ENCODE data around the gene SLC22A5. TPM values are rescaled to one million over a fixed set of nuclear protein-coding genes. Genes with fewer than 3 reads are reported as not detected.

The SLC22A5 gene
- total and polyA plus RNA-seq, 2 donors (not counting 3 experiments of a cell fraction or from before 2014, with no cell fraction given), result 3.6 to 9.3 TPM

DNA sequence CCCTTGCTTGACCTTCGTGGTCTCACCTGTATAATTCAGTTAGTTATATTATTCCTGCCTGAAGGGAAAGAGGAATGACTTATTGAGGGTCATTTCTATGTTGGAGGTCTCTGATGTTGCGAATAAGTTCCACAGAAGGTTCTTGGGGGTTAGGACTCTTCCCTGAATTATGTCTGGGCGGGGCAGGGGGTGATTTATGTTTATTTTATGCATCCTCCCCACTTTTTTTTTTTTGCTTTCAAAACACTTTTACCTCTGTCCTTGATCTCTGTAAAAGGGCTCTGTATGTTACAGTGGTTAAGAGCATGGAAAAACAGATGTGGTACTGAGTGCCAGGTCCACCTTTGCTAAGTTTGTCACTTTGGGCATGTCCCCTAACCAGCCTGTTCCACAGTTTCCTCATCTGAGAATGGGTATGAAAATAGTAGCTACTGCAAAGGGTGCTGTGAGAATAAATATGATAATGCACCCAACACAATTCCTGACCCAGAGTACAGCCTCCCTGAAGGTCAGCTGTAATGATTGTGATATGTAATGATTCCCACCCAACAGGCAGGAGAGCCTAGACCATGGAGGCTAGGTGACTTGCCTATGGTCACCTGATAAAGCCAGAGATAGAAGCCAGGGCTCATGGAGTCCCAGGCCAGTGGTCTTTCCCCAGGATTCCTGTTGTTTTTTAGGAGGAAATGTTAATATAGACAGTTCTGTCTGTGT is 54.8 kb downstream of the SLC22A5 start:
- TF ChIP-seq, protein P1, sequence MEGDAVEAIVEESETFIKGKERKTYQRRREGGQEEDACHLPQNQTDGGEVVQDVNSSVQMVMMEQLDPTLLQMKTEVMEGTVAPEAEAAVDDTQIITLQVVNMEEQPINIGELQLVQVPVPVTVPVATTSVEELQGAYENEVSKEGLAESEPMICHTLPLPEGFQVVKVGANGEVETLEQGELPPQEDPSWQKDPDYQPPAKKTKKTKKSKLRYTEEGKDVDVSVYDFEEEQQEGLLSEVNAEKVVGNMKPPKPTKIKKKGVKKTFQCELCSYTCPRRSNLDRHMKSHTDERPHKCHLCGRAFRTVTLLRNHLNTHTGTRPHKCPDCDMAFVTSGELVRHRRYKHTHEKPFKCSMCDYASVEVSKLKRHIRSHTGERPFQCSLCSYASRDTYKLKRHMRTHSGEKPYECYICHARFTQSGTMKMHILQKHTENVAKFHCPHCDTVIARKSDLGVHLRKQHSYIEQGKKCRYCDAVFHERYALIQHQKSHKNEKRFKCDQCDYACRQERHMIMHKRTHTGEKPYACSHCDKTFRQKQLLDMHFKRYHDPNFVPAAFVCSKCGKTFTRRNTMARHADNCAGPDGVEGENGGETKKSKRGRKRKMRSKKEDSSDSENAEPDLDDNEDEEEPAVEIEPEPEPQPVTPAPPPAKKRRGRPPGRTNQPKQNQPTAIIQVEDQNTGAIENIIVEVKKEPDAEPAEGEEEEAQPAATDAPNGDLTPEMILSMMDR (IDR thresholded peaks at IDR 0.05; ENCODE audit: extremely low read depth in 1 of 2, insufficient read depth in 1 of 2, low read depth in 1 of 2, low read length in 2 of 2), result no peak
- TF ChIP-seq MYC (IDR thresholded peaks at IDR 0.05; ENCODE audit: low read depth, low read length) (no peak), POLR2AphosphoS5 (IDR thresholded peaks at IDR 0.05; ENCODE audit: insufficient read depth, low read depth, low read length) (no peak), EZH2 (IDR thresholded peaks at IDR 0.05; ENCODE audit: borderline replicate concordance, low read depth, low read length, severe bottlenecking) (no peak), POLR2A (IDR thresholded peaks at IDR 0.05; ENCODE audit: low read depth, low read length) (no peak), JUN (IDR thresholded peaks at IDR 0.05; ENCODE audit: borderline replicate concordance, insufficient read depth, insufficient read length, low read depth) (no peak), GATA2 (IDR thresholded peaks at IDR 0.05; ENCODE audit: insufficient read depth, insufficient read length, low read depth, low read length) (no peak), FOS (IDR thresholded peaks at IDR 0.05; ENCODE audit: borderline replicate concordance, insufficient read depth, low read length) (no peak)
- TF ChIP-seq, protein P2, sequence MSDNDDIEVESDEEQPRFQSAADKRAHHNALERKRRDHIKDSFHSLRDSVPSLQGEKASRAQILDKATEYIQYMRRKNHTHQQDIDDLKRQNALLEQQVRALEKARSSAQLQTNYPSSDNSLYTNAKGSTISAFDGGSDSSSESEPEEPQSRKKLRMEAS (IDR thresholded peaks at IDR 0.05; ENCODE audit: insufficient read depth, insufficient read length), result no peak
- Histone ChIP-seq H3K9me1 (replicated peaks; ENCODE audit: control insufficient read depth, extremely low read depth, insufficient read depth, low read length) (no peaks in the 10 kb centered on the region), H2AFZ (ENCODE audit: low read depth, low read length) (no peak overlapping the region), H3K4me3 (replicated peaks in 1 of 3; ENCODE audit: insufficient read depth in 1 of 3, low read depth in 1 of 3, low read length in 3 of 3) (no peak overlapping the region), H3K9me3 (replicated peaks; ENCODE audit: control insufficient read depth, insufficient read depth, low read length) (no peaks in the 10 kb centered on the region), H3K27ac (ENCODE audit: insufficient read depth, low read depth, low read length) (no peak overlapping the region), H4K20me1 (replicated peaks; ENCODE audit: control insufficient read depth, extremely low read depth, insufficient read depth, low read length) (no peaks in the 10 kb centered on the region), H3K27me3 (ENCODE audit: control insufficient read depth in 2 of 2, insufficient read depth in 2 of 2, low read length in 2 of 2) (no peaks in the 10 kb centered on the region), H3K79me2 (ENCODE audit: control insufficient read depth, insufficient read depth, low read length) (no peaks in the 10 kb centered on the region), H3K4me1 (ENCODE audit: control insufficient read depth, extremely low read depth, insufficient read depth, low read length) (peaks cover 49% of the 10 kb centered on the region), H3K36me3 (ENCODE audit: control insufficient read depth in 2 of 2, extremely low read depth in 1 of 2, insufficient read depth in 2 of 2, low read length in 2 of 2) (no peaks in the 10 kb centered on the region), H3K4me2 (ENCODE audit: insufficient read depth, low read length) (no peak overlapping the region), H3K9ac (replicated peaks; ENCODE audit: extremely low read depth, insufficient read depth, low read length) (no peak overlapping the region)
- ChIA-PET CTCF (interaction anchor here (1.8 to 4.8 kb wide), 2 partner anchors 66 to 77 kb away, joined by 11 to 32 read pairs (median 11); partner anchors contain the start of gene IRF1), POLR2A (interaction anchor here (1.0 to 1.3 kb wide), 2 partner anchors 66 kb away, joined by 4 to 6 read pairs; partner anchors contain the start of gene IRF1)
- intact Hi-C loops (cut with micrococcal nuclease) (no loop called here), dilution Hi-C loops (cut with MboI; ENCODE audit: extremely low pct_ligation_motif_present, low sequenced_read_pairs) (no loop called here)
- DNase-seq (ENCODE audit: low read depth, low spot score), result no peak
- no TSS peak for BruUV-seq (replicated peaks)
- FAIRE-seq, result no peak
